HG02852 (cell line): Measurements from ENCODE around the gene THRAP3.
"Not testable (repeated sequence)": the region's sequence is repeated elsewhere in the genome, so short reads cannot be mapped to it uniquely, and the experiment has no call there.

Experiments used
- ATAC-seq: cut with Tn5 transposase; IDR thresholded peaks from one replicate; pipeline ENCODE4 v1.9.1; 2021; ENCODE audit warnings: mild to moderate bottlenecking, moderate library complexity; ENCODE audit not compliant: unreplicated experiment

Gene THRAP3, protein sequence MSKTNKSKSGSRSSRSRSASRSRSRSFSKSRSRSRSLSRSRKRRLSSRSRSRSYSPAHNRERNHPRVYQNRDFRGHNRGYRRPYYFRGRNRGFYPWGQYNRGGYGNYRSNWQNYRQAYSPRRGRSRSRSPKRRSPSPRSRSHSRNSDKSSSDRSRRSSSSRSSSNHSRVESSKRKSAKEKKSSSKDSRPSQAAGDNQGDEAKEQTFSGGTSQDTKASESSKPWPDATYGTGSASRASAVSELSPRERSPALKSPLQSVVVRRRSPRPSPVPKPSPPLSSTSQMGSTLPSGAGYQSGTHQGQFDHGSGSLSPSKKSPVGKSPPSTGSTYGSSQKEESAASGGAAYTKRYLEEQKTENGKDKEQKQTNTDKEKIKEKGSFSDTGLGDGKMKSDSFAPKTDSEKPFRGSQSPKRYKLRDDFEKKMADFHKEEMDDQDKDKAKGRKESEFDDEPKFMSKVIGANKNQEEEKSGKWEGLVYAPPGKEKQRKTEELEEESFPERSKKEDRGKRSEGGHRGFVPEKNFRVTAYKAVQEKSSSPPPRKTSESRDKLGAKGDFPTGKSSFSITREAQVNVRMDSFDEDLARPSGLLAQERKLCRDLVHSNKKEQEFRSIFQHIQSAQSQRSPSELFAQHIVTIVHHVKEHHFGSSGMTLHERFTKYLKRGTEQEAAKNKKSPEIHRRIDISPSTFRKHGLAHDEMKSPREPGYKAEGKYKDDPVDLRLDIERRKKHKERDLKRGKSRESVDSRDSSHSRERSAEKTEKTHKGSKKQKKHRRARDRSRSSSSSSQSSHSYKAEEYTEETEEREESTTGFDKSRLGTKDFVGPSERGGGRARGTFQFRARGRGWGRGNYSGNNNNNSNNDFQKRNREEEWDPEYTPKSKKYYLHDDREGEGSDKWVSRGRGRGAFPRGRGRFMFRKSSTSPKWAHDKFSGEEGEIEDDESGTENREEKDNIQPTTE

DNA sequence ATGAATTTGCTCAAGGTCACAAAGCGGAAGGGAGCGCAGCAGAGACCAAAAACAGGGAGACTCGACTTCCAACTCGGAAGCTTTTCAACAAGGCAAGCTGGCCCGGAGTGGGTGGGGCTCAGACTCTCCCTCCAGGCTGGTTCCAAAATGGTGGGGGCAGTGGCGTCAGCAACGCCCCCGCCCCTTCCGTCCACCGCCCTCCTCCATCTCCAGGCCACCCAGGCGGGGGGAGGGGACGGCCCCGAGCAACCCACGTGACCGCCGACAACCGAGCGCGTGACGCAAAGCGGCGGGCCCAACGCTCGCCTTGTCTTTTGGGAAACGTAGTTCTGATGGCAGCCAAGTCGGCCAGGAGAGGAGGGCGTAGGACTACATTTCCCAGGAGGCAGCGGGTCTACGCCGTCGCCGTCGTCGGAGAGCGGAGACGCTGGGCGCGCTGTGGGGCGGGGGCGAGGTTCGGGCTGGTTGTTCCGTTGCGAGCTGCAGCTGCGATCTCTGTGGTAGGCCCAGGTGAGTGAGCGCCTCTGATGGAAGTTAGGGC lies at the start of gene THRAP3:
Gene THRAP3 (plus strand): TSS at position 448 of the 541 bp plus-strand sequence. CDS start 58,121 bp downstream, outside the sequence.
- ATAC-seq, result peak; percentile 90

DNA sequence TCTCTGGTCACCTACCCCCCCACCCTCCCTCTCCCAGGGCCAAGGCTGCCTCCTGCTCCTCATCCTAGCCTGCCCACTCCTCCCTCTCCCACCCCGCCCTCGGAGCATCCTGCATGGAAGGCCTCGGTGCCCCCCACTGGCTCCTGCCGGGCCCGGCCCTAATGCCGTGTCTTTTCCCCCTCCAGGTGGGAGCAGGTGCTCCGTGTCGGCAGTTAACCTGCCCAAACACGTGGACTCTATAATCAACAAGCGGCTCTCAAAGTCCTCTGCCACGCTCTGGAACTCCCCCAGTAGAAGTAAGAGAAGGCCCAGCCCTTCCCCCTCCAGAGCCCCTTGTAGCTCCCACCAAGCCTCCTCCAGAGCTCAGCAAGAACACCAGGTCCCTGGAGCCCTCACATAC lies 49.5 kb upstream of the THRAP3 start:
- no peak for ATAC-seq

DNA sequence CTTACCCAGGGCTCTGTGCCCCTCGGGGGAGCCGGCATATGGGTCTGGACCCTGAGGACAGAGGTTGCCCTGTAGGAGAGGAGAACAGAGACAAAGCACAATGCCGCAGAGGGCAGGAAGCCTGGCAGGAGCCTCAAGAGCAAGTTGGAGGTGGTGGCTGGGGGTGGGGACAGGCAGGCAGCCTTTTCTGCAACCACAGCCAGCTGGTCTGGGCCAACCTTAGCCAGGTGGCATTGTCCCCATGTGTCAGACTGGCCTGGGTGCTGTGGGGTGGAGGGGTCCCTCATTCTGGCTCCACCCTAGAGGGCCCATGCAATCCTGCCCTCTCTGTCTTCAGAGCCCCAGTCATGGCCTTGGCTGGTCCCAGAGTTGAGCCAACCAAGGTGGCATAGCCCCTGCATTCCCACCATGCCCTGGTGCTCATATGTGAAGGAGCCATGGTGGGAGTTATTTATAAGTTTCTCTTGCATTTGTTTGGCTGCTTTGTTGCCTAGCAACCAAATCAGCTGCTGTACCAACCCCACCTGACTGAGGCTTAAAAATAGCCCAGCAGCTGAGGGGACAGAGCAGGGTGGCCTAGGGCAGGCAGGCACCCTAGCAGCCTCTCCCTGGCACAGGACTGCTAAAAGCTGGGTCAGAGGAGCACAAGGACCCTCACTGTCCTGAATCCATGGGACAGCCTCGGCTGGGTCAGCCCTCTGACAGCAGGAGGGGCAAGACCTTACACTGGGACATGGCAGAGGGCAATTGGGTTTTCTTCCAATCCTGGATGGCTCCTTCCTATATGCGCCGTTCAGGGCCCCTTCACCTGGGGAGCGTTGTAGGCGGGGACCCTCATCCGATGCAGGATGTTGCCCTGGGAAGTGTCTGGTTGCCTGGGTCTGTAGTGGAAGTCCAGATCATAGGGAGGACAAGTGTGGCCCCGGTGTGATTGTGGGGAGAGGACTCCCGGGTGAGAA lies 48.8 kb upstream of the THRAP3 start:
- ATAC-seq, result no peak

DNA sequence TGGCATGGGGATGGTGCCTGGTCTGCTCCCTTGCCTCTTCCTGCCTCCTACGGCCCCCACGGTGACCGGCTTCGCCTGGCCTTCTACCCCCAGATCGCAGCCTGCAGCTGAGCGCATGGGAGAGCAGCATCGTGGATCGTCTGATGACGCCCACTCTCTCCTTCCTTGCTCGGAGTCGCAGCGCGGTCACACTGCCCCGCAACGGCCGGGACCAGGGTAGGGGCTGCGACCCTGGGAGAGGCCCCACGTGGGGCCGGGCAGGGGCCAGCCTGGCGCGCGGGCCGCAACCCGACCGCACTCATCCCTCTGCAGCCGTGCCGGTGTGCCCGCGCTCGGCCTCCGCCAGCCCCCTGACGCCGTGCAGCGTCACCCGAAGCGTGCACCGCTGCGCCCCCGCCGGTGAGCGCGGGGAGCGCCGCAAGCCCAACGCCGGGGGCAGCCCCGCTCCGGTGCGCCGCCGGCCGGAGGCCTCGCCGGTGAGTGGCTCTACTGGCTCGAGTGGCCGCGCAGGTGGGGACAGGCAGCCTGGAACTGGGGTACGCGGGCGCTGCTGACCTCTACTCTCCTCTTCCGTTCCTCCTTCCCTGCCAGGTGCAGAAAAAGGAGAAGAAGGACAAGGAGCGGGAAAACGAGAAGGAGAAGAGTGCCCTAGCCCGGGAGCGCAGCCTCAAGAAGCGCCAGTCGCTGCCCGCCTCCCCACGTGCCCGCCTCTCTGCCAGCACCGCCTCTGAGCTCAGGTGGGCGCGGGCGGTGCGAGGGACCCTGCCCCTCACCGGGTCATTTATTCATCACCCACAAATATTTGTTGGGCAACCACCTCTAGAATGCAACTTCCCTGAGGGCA lies 47.9 kb upstream of the THRAP3 start:
- no peak for ATAC-seq

DNA sequence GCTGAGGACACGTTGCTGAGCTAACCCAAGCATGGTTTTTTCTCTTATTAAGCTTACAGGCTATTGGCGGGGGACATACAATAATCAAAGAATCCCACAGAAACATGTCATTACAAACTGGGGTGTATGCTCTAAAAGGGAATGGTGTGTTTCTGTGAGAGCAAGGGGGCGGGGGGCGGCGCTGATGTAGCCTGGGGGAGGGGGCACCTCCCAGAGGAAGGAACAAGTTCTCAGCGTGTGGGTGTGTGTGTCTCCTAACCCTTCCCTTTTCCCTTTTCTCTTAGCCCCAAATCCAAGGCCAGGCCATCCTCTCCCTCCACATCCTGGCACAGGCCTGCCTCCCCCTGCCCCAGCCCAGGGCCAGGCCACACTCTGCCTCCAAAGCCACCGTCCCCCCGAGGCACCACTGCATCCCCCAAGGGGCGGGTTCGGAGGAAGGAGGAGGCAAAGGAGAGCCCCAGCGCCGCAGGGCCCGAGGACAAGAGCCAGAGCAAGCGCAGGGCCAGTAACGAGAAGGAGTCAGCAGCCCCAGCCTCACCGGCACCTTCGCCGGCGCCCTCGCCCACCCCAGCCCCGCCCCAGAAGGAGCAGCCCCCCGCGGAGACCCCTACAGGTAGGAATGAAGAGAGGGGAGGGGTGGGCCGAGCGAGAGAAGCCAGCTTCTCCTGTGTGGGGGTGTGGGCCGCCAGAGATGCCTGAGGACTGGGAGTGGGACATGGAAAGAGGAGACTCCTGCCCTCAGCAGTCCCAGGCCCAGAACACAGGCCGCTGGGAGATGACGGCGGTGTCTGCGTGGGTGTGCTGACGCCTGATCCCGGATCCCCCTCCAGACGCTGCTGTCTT lies 46.4 kb upstream of the THRAP3 start:
- ATAC-seq, result no peak

DNA sequence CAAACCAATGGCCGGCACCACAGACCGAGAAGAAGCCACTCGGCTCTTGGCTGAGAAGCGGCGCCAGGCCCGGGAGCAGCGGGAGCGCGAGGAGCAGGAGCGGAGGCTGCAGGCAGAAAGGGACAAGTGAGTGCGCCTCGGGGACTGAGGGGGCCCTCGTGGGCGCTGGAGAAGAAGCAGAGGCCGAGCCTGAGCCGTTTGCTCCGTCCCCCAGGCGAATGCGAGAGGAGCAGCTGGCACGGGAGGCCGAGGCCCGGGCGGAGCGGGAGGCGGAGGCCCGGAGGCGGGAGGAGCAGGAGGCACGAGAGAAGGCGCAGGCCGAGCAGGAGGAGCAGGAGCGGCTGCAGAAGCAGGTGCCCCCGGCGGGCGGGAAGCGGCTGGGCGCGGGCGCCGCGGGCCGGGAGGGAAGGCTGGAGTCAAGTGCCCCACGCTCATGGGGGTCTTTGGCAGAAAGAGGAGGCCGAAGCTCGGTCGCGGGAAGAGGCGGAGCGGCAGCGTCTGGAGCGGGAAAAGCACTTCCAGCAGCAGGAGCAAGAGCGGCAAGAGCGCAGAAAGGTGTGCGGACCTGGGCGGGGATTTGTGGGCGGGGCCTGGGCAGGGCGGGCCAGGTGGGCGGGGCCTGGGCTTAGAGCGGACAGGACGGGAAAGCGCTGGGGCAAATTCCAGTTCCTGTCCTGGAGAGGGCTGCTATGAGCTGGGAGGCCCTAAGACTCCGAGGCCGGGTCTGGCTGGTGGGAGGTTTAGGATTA lies 45.6 kb upstream of the THRAP3 start:
- no peak for ATAC-seq

DNA sequence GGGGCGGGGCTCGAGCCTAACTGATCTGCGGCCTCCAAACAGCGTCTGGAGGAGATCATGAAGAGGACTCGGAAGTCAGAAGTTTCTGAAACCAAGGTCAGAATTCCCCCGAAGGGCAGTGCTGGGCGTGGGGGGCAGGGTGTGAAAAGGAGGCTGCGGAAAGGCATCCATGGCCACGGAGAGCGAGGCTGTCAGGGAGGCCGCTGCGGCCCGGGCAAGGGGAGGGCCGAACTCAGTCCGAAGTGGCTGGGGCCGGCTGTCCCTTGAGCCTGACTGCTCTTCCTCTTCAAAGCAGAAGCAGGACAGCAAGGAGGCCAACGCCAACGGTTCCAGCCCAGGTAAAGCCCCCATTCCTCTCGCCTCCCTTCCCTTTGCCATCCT lies 45.0 kb upstream of the THRAP3 start:
- no peak for ATAC-seq

DNA sequence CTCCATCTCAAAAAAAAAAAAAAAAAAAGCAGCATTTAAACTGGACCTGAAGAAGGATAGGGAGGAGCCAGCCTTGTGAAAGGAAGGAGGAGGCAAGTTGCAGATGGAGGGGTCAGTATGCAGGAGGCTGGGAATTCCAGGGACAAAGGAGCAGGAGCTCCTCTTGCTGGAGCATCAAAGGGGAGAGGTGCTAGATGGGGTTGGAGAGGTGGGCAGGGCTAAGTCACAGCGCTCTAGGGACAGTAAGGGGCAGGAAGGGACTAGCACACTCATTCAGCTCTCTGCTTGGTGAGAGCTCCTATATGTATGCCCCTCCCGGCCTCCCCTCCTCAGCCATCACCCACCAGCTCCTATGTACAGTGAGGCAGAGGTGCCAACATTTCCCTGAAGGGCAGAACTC lies 41.5 kb upstream of the THRAP3 start:
- no peak for ATAC-seq

DNA sequence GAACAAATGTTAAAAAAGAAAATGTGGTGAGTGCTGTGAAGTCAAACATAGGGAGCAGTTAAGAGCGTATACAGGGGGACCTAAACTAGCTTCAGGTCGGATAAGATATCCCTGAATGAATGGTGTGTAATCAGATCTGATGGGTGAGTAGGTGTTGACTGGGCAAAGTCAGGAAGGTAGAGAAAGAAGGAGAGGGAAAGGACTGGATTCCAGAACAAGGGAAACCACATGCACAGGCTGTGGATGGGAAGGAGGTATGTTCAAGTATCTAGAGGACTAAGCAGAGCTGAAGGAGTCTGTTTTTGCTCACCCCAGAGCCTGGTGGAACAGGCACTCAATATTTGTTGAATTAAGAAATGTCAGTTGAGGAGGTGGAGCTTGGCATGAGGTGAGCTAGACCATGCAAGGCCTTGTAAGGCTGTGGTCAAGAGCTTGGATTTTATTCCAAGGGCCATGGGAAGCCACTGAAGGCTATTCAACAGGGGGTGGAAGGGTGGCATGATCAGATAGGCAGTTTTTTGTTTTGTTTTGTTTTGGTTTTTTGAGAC lies 40.9 kb upstream of the THRAP3 start:
- ATAC-seq, result no peak

DNA sequence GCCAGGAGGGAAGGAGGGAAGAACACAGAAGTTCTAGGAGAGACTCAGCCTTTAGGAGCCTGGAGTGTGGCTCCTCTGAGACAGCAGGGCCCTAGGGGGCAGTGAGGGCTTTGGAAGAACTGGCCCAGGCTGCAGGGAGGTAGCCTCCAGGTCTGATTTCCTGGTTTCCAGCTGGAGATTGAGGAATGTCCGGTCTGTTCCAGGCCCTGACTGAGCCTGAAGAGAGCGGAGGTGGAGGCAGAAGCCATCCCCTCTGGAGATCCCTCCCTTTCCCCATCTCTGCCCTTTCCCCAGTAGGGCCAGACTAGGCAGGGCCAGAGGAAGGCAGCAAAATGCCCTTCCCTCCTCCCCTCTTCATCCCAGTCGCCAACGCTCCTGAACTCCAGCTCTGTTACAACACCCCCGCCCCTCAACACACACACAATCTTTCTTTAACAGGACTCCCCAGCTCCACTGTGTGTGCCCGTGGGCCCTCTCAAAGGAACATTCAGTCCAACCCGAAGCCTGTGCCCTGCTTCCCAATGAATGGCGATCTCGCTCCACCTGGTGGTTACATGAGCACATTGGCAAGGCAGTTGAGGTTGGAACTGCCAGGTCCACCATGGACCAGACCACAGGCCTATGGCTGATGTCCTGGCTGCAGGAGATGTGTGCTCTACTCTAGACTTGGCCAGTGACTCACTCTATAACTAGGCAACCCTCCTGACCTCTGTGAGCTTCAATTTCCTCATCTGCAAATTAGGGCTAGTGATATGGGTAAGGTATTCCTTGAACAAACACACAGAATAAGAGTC lies 36.2 kb upstream of the THRAP3 start:
- no peak for ATAC-seq

DNA sequence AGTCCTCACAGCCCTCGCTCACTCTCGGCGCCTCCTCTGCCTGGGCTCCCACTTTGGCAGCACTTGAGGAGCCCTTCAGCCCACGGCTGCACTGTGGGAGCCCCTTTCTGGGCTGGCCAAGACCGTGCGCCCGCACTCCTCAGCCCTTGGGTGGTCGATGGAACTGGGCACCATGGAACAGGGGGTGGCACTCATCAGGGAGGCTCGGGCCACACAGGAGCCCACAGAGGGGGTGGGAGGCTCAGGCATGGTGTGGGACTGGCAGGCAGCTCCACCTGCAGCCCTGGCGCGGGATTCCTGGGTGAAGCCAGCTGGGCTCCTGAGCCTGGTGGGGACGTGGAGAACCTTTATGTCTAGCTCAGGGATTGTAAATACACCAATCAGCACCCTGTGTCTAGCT lies 27.4 kb upstream of the THRAP3 start:
- not testable (repeated sequence) for ATAC-seq

DNA sequence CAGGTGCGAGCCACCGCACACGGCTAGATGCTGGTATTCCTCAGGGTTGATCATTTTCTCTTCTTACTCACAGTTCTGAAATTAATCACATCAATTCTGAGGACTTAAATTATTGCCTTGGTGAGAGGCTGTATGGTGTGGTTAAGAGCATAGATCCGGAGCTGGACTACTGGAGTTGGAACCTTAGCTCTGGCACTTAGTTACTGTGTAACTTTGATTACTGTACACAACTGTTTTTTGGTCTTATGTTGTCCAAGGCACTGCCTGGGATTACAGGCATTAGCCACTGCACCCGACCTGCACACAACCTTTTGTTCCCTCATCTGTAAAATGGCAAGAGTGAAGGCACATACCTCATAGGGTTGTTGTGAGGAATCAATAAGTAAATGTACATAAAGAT lies 25.6 kb upstream of the THRAP3 start:
- ATAC-seq, result no peak

DNA sequence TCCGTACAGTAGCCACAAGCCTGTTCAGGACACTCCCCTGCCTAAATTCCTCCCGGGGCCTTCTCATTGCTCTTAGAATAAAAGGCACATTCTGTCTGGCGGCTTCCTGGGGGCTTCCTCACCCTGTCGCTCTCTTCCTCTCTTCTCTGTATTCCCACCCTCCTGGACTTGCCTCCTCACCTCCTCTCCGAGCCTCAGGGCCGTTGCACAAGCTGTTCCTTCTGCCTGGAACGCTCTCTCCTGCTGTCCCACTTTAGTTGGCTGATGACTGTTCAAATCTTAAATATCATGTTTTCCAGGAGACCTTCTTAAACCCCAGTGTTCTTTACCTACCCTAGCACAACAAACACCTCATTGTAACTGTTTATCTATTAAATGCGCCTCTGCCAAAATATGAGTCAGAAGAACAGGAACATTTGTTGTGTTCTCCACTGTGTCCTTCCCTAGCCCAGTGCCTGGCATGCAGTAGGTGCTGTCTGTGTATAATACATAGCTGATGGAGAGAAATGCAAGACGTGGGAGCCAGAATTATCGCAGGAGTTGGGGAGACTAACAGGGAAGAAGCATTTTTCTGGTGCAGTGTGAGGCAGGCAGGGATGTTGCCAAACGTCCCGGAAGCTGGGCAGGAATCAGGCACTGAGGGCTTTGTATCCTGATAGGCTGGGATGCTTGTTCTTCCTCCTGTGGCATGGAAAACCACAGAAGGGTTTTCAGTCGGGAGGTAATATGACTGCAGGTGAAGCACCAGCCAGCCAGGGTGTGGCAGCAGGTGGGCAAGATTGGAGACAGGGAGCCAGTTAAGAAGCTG lies 24.1 kb upstream of the THRAP3 start:
- no peak for ATAC-seq

DNA sequence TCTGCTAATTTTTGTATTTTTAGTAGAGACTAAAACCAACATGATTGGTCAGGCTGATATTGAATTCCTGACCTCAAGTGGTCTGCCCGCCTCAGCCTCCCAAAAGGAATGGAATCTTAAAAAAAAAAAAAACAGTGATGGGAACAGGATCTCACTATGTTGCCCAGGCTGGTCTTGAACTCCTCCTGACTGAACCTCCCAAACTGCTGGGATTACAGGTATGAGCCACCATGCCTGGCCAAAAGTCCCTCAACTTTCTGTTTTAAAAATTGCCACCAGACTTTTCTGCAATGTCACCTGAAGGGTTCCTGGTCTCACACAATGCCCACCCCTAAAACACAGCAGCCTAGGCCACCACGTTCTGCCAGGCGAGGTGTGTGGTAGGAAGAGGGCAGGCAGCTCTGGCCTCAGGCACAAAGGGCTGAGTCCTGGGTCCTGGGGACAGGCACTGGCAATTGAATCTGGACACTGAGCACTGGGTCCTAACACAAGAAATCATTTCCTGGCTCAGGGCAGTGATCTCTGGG lies 21.2 kb upstream of the THRAP3 start:
- no peak for ATAC-seq

DNA sequence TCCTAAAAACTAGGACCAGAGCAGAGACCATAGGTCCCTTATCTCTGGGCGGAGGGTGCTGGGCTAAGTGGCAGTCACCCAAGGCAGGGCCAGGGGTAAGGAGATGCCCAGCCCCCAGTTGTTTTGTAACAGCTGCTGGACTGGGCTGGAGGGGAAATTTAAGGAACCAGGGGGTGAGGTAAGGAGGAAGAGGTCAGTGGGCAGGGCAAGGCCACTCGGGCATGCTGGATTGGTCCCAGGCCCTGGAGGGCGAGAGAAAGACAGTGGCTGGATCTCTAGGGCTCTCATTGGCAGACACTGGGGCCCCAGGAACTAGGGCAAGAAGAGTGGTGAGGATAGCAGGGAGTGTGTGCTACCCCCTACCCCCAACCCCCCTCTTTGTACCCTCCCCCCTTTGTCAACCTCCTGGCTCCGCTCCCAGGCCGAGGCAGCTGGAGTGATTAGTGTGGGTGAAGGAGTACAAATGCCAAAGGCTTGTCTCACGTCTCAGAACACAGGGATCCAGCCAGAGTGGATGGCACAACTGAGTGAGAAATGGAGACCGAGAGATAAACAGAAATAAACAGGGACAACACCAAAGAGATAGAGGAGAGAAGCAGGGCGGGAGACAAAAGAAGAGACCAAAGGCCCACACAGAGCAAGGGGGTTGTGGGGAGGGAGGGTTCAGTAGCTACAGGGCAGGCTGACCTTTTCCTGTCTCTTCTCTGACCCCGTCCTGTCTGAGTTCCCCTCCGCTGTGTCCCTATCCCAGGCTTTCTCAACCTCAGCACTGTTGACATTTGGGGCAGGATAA lies 20.5 kb upstream of the THRAP3 start:
- no peak for ATAC-seq
